Measurements from ENCODE around the gene KRTAP6-3. TPM values are rescaled to one million over a fixed set of nuclear protein-coding genes. Genes with fewer than 3 reads are reported as not detected.

Gene KRTAP6-3
- total and polyA plus RNA-seq, 3 donors from 2014 or later: 0.99 to 1.3 TPM; not detected in 1

- H3K9me3 ChIP-seq: no peaks in the 10 kb centered on the region
- no peak for DNase-seq
- H3K4me1 ChIP-seq: no peaks in the 10 kb centered on the region
- H3K27ac ChIP-seq: no peak overlapping the region
- no peak overlapping the region for H3K4me3 ChIP-seq
- intact Hi-C loops (cut with DNase I; ENCODE audit: low total_unique reads): no loop called here
- H3K27me3 ChIP-seq: no peaks in the 10 kb centered on the region
- H3K36me3 ChIP-seq (ENCODE audit: low read depth, missing control alignments): no peaks in the 10 kb centered on the region
- TF ChIP-seq CTCF (IDR thresholded peaks at IDR 0.05) (no peak), POLR2A (IDR thresholded peaks at IDR 0.05) (no peak)
- WGBS, 2 donors: 58 to 72% methylated on average over 2 of the region's 2 CpGs
Measured at GRCh38 chr21:30561957-30562356, 30.3 kb upstream of the KRTAP6-3 start.

GRCh38 chr21:30563072-30563471 is 29.2 kb upstream of the KRTAP6-3 start:
- Histone ChIP-seq H3K9me3 (no peaks in the 10 kb centered on the region), H3K27ac (no peak overlapping the region), H3K36me3 (ENCODE audit: low read depth, missing control alignments) (no peaks in the 10 kb centered on the region), H3K4me3 (no peak overlapping the region), H3K27me3 (no peaks in the 10 kb centered on the region), H3K4me1 (no peaks in the 10 kb centered on the region)
- 55 to 61% methylated on average over 6 of the region's 6 CpGs for WGBS, 2 donors
- TF ChIP-seq CTCF (IDR thresholded peaks at IDR 0.05): no peak
- DNase-seq: no peak
- intact Hi-C loops (cut with DNase I; ENCODE audit: low total_unique reads): no loop called here

- H3K4me1 ChIP-seq: no peaks in the 10 kb centered on the region
- no peak overlapping the region for H3K4me3 ChIP-seq
- intact Hi-C loops (cut with DNase I; ENCODE audit: low total_unique reads): no loop called here
- H3K9me3 ChIP-seq: no peaks in the 10 kb centered on the region
- TF ChIP-seq CTCF (IDR thresholded peaks at IDR 0.05): no peak
- TF ChIP-seq POLR2A (IDR thresholded peaks at IDR 0.05): no peak
- DNase-seq: no peak
- no peaks in the 10 kb centered on the region for H3K27me3 ChIP-seq
- H3K27ac ChIP-seq: no peak overlapping the region
- no peaks in the 10 kb centered on the region for H3K36me3 ChIP-seq (ENCODE audit: low read depth, missing control alignments)
- 79 to 95% methylated on average over 2 of the region's 2 CpGs for WGBS, 2 donors
Measured at GRCh38 chr21:30563630-30564029, 28.6 kb upstream of the KRTAP6-3 start.

- Histone ChIP-seq H3K27me3 (no peaks in the 10 kb centered on the region), H3K4me1 (no peaks in the 10 kb centered on the region), H3K36me3 (ENCODE audit: low read depth, missing control alignments) (no peaks in the 10 kb centered on the region), H3K9me3 (no peaks in the 10 kb centered on the region), H3K27ac (no peak overlapping the region), H3K4me3 (no peak overlapping the region)
- DNase-seq: no peak
- intact Hi-C loops (cut with DNase I; ENCODE audit: low total_unique reads): no loop called here
- no peak for TF ChIP-seq CTCF (IDR thresholded peaks at IDR 0.05)
- TF ChIP-seq POLR2A (IDR thresholded peaks at IDR 0.05): no peak
Measured at GRCh38 chr21:30567617-30568016, 24.6 kb upstream of the KRTAP6-3 start.

GRCh38 chr21:30577766-30578165 is 14.5 kb upstream of the KRTAP6-3 start:
- Histone ChIP-seq H3K4me3 (no peak overlapping the region), H3K27ac (no peak overlapping the region), H3K9me3 (no peaks in the 10 kb centered on the region), H3K36me3 (ENCODE audit: low read depth, missing control alignments) (no peaks in the 10 kb centered on the region), H3K27me3 (no peaks in the 10 kb centered on the region), H3K4me1 (no peaks in the 10 kb centered on the region)
- TF ChIP-seq CTCF (IDR thresholded peaks at IDR 0.05): no peak
- no peak for TF ChIP-seq POLR2A (IDR thresholded peaks at IDR 0.05)
- intact Hi-C loops (cut with DNase I; ENCODE audit: low total_unique reads): no loop called here
- DNase-seq: no peak
